Left colon (tissue), 2 donors: ENCODE data around the gene UBE2O. TPM values are rescaled to one million over a fixed set of nuclear protein-coding genes. Genes with fewer than 3 reads are reported as not detected.

Experiments used
- ATAC-seq: fragments of 200-7000 bp; cut with Tn5 transposase; one replicate; pipeline ENCODE4 v1.9.1; 2020; ENCODE audit warnings: mild to moderate bottlenecking, moderate library complexity
- DNase-seq, 2 donors: peaks; one replicate each; pipeline ENCODE4 v3.0.0-alpha.2; 2020
- intact Hi-C, 2 donors: fragments of 100-400 bp; cut with DNase I in 1 of 2; cut with micrococcal nuclease in 1 of 2; formaldehyde crosslinking; loops; one replicate each; pipeline versions ENCODE4 v1.11.2 to v1.14.0; 2022; cut with DNase I, micrococcal nuclease
- total RNA-seq, 2 donors: library from RNA; stranded (reverse); fragmentation: NEBNext Ultra II Directional; extraction: Animal tissue kit (Norgen Biotek cat#: 25700); gene quantifications; one replicate each; pipeline ENCODE4 v1.2.1, GENCODE V29; 2021
- donor health status: DM: no; HTN: no; CAD: no.
- donor health status: DM: yes; HTN: yes; CAD: no.

The UBE2O gene
- total RNA-seq, 2 donors from 2014 or later = 15.9 to 18.2 TPM

DNA sequence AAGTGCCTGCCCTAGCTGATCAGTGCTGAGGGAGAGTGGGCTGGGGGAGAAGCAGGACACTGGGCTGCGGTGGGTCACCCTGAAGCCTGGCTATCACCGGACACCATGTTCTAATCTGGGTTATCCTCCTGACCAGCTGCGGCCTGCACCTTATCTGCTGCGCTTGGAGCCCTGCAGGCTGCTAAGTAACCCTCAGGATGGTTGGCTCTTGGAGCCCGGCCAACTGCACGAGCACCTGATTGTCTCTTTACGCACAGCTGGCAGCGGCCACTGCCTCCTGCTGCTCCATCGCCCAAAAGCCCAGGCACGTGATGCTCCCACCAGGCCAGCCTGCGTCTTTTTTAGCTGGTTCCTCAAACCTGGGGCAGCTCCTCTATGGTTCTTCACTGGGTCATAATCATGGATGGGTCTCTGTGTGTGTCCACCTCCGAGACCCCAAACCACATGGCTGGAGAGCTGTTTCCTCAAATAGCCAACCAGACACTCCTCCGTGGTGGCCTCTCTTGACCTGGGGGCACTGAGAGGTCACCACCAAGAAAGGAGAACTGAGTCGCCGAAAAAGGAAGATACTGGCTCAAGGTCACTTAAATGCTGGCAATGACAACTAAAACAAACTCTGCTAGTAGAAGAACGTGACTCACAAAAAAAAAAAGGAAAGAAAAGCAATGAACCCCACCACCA, 46.8 kb downstream of the UBE2O start:
- intact Hi-C loops = no loop called here

DNA sequence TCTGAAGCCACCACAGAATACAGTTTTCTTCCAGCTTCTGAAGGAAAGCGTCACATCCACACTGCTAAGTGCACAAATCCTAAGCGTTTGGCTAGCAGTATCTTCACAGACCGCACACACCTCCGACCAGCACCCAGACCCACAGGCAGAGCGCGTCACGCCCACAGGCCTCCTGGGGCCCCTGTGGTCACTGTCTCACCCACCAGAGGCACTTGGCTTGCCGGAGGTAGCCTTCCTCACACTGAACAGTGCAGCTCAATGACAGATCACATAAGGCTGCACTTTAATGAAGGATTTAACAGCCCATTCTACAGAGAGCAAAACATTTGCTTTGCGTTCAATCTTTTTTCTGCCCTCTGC, 47.4 kb downstream of the UBE2O start:
- DNase-seq = no peak
- ATAC-seq = peak; percentile 6
- intact Hi-C loops = no loop called here

More for the DNA sequence above, 46.8 kb downstream of the UBE2O start:
- DNase-seq (peak in 1 of 2 donors; percentile 46), ATAC-seq (peak; percentile 12)

GRCh38 chr17:76404976-76405563, 47.9 kb downstream of the UBE2O start:
- ATAC-seq (no peak), DNase-seq (no peak)
- intact Hi-C loops = no loop called here

GRCh38 chr17:76404256-76404655, 48.7 kb downstream of the UBE2O start:
- DNase-seq (no peak), ATAC-seq (no peak)
- intact Hi-C loops = no loop called here

- intact Hi-C loops = no loop called here
Measured at GRCh38 chr17:76402711-76403110, 50.2 kb downstream of the UBE2O start.

GRCh38 chr17:76399175-76400172, 53.5 kb downstream of the UBE2O start:
- ATAC-seq (no peak), DNase-seq (no peak)
- intact Hi-C loops = loop anchor here (2.0 to 10.0 kb wide), 3 partner anchors 95 to 285 kb away; no protein-coding TSS in a partner anchor

More at GRCh38 chr17:76402711-76403110, 50.2 kb downstream of the UBE2O start:
- no peak for DNase-seq
- ATAC-seq = no peak

DNA sequence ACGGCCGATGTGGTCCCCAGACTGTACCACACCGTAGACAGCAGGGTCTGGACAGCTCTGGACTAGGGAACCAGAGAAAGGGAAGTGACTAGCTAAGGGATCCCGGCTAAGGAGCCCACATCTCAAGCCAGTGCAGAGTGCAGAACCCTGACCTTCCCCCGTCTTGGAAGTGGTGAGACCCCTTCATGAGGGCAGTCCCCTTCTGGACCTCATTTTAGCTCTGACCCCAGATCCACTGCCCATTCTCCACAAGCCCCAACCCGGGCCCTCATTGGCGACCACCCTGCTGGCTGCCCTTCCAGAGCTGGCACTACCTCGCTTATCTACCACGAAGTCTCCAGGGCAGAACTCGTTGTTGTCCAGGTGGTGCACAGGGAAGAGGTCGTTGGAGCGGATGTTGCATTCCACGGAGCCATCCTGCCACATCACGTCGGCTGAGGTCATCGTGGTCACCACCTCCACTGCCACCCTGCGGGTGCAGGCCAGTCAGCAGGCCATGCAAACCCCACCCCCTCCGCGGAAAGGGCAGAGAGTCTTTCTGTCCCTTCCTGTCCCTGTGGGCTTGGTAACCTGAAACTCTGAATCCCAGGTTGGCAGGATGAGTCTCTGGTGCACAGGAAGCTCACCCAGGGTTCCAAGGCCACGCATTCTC, 54.3 kb downstream of the UBE2O start:
- ATAC-seq (peak; percentile 26), DNase-seq (no peak)
- intact Hi-C loops = loop anchor here (2.0 to 10.0 kb wide), 3 partner anchors 94 to 284 kb away; no protein-coding TSS in a partner anchor

GRCh38 chr17:76397687-76398522, 55.0 kb downstream of the UBE2O start:
- intact Hi-C loops = loop anchor here (2.0 to 10.0 kb wide), 3 partner anchors 93 to 283 kb away; no protein-coding TSS in a partner anchor
- DNase-seq = peak; percentile 79 to 93

DNA sequence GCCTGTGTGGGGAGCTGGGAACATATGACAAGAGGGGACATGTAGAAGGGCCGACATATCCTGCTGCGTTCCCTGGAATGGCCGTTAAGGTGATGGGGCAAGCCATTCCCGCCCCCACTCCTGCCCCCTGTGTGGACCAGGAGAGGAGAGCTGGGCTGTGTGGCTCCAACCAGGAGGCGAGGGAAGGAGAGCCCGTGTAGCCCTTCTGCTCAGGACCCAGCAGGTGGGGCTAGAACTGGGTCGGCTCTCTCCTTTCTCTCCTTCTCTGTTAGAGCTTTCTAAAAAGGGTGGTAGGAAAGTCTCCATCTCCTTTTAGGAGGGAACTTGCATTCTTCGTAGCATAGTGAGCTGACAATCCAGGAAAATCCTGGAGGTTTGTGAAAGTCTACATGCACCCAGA, 55.8 kb downstream of the UBE2O start:
- DNase-seq = no peak
- no peak for ATAC-seq
- intact Hi-C loops = loop anchor here (5.0 to 10.0 kb wide), 2 partner anchors 95 to 282 kb away; no protein-coding TSS in a partner anchor

More at GRCh38 chr17:76397687-76398522, 55.0 kb downstream of the UBE2O start:
- peak; percentile 86 for ATAC-seq

DNA sequence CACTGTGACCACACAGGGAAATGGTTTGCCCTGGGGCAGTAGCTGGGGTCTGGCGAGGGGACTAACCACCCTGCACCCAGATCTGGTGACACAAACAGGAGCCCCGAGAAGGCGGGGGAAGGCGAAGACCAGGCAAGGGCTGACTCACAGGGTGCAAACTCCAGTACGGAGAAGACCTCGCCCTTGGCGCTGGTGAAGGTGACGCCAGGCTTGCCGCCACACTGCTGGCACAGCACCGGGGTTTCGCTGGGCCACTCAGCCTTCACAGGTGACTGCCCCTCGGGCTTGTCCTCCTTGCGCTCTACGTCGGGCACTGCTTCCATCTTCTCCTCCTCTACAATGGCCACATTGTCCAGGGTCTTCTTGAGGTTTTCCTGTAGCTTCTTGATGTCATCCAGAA, 57.0 kb downstream of the UBE2O start:
- no peak for ATAC-seq
- intact Hi-C loops = loop anchor here (5.0 to 10.0 kb wide), 2 partner anchors 94 to 281 kb away; no protein-coding TSS in a partner anchor
- DNase-seq = no peak

GRCh38 chr17:76394166-76394565, 58.8 kb downstream of the UBE2O start:
- intact Hi-C loops = loop anchor here in 1 of 2 donors (10.0 kb wide), 1 partner anchor 279 kb away; no protein-coding TSS in a partner anchor
- DNase-seq = no peak
- no peak for ATAC-seq

GRCh38 chr17:76391200-76391715, 61.7 kb downstream of the UBE2O start:
- intact Hi-C loops = loop anchor here in 1 of 2 donors (10.0 kb wide), 1 partner anchor 276 kb away; no protein-coding TSS in a partner anchor
- DNase-seq = no peak
- no peak for ATAC-seq

- no peak for DNase-seq
- intact Hi-C loops = loop anchor here in 1 of 2 donors (10.0 kb wide), 1 partner anchor 275 kb away; no protein-coding TSS in a partner anchor
- ATAC-seq = no peak
Measured at GRCh38 chr17:76390003-76390421, 62.9 kb downstream of the UBE2O start.

DNA sequence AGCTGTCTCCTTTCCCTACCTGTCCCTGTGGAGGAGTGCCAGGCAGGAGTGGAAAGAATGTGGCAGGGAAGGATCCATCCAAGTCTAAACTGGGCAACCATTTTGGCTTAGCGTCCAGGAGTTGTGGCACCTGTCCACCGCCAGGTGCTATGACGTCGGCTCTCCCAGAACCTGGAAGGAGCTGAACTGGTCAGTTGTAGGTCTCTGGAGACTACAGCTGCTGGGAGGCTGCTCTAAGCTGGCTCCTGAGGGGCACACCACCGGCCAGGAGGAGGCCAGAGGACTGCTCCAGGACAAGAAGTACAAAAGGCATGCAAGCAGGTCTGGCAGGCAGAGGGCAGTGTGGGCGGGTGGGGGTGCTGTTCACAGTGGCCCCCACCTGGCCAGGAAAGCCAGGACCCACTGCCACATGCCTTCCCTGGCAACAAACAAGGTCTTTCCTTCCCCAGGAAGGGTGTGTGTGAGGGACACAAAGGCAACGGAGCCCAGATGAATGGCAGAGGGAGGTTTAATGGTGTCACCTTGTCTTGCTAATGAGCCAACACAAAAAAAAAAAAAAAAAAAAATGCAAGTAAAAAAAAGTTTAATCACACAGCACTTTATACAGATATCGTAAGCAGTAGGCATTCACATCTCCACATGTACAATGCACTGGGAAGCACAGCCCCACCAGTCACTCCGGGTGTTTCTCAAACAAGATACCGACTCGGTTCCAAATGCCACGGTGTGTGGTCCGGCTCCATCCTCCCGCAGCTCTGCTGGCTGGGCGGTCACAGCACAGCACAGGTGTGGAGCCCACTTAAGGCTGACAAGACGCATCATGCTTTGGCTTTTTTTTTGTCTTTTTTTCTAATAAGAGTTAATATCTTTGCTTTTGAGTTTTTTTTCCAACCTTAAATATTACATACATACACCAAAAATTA, 63.7 kb downstream of the UBE2O start:
- ATAC-seq (no peak), DNase-seq (no peak)

GRCh38 chr17:76386966-76387765, 65.8 kb downstream of the UBE2O start:
- no peak for ATAC-seq
- intact Hi-C loops = no loop called here
- DNase-seq = no peak

More for the DNA sequence above, 63.7 kb downstream of the UBE2O start:
- intact Hi-C loops = no loop called here
